NCI-H526 treated with DMSO at 0.1 percent for 48 hours (cell line): ENCODE measurements around the gene SURF2.

Source experiments
- DNase-seq: peaks from one replicate; lab custom pipeline; 2025; lab: John Stamatoyannopoulos, UW

SURF2 gene

GRCh38 chr9:133401588-133401987 is 45.2 kb downstream of the SURF2 start:
- DNase-seq = no peak

DNA sequence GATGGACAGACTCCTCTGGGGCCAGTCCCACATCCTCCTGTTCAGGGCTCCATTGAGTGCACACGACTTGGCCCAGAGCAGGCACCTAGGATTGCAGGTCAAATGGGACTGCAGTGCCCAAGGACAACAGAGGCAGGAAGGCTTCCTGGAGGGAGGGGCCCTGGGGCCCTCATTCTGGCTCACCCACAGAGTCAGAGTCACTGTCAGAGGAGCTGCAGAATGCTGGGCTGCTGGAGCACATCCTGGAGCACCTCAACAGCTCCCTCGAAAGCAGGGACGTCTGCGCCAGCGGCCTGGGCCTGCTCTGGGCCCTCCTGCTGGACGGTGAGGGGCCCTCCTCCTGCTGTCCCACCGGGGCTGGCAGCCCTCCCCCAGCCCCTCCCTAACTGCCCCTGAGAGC is 46.3 kb downstream of the SURF2 start:
- no peak for DNase-seq

GRCh38 chr9:133403766-133404453 is 47.6 kb downstream of the SURF2 start:
- DNase-seq = no peak

DNA sequence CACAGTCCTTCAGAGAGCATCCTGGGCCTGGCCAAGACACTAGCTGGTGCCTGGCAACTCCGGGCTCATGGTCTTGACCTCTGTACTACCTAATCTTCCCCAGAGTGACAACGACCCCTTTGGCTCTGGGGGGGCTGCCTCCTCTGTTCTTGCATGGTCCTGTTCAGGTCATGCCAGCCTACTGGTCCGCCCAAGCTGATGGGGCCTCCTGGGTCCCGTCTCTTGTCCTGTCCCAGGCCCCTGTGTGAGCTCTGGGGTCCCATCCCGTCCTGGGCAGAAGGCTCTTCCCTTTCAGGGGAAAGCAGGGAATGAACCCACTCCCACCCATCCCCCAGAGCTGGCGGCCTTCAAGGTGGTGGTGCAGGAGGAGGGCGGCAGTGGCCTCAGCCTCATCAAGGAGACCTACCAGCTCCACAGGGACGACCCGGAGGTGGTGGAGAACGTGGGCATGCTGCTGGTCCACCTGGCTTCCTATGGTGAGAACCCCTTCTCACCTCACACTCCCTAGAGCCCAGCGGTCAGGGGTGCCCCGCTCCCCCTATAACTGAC is 48.2 kb downstream of the SURF2 start:
- no peak for DNase-seq

DNA sequence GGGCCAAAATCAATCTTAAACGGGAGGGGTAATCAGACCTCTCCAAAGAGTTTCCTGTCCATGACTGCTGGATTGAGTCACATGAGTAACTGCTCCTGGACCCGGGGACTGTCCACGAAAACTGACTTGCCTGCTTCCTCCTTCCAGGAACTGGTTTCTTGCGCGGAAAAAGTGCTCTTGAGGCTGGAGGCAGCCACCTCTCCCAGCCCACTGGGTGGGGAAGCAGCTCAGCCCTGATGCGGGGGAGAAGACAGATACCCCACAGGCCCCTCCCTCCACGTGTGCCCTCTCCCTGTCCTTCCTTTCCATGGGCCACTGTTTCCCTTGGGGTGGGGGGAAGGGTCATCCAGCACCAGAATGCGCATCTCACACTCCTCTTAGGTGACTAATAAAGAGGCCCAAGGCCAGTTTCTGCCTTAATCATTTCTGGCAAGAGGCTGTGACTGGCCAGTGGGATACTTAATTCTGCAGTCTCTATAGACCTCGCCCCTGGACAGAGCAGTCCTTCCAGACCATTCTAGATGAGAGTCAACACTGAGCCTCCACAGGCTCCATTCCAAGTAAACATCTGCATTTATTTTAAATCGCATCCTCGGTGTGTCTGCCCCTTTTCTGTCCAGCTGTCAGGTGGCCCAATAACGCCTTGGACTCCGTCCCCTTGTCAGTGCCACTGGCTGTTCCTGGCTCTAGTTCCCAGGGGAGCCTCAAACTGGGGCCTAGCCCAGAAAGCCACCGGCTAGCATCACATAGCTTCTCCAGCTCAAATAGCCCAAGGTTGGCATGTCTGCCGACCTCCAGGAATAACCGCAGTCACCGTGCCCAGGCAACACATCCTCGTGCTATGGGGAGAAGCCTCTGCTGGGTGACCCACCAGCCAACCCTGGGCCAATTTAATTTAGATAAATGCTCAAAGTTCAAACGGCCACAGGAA is 49.4 kb downstream of the SURF2 start:
- DNase-seq = no peak

- peak; percentile 9 for DNase-seq
Measured at GRCh38 chr9:133406480-133407307, 50.3 kb downstream of the SURF2 start.

GRCh38 chr9:133408042-133408441 is 51.7 kb downstream of the SURF2 start:
- DNase-seq = no peak
